Thyroid gland (tissue), 4 donors: Measurements from ENCODE around the gene SH3GLB1. TPM values are rescaled to one million over a fixed set of nuclear protein-coding genes. Genes with fewer than 3 reads are reported as not detected.
"Not testable (repeated sequence)": the region's sequence is repeated elsewhere in the genome, so short reads cannot be mapped to it uniquely, and the experiment has no call there.

Source experiments
- DNase-seq, 2 donors: peaks; one replicate each; pipeline ENCODE4 v3.0.0-alpha.2; 2019
- H3K27ac ChIP-seq, 3 donors: fragments of 200-600 bp; sonication (generic); 1 replicate in 2 of 3; 2 replicates in 1 of 3; pipeline ENCODE4 v1.5.1; 2016 to 2019; ENCODE audit warnings: mild to moderate bottlenecking in 1 of 3, moderate library complexity in 1 of 3
- H3K27me3 ChIP-seq: fragments of 200-600 bp; sonication (generic); one replicate; pipeline ENCODE4 v1.5.1; 2019
- H3K36me3 ChIP-seq, 2 donors: fragments of 200-600 bp; sonication (generic); one replicate each; pipeline ENCODE4 v1.5.1; 2016 to 2019
- H3K4me1 ChIP-seq, 2 donors: fragments of 200-600 bp; sonication (generic); one replicate each; pipeline ENCODE4 v1.5.1; 2017 to 2019
- H3K4me3 ChIP-seq, 3 donors: fragments of 200-600 bp; sonication (generic); replicated peaks in 1 of 3; 1 replicate in 2 of 3; 2 replicates in 1 of 3; pipeline ENCODE4 v1.5.1; 2016; ENCODE audit warnings: mild to moderate bottlenecking in 1 of 3
- H3K9me3 ChIP-seq: fragments of 200-600 bp; sonication (generic); one replicate; pipeline ENCODE4 v1.5.1; 2017
- CTCF ChIP-seq, 6 experiments: fragments of 200-600 bp in 3 of 6; fragments of 450-650 bp in 3 of 6; sonication (generic) in 3 of 6; IDR thresholded peaks; one replicate each; pipeline ENCODE4 v1.5.1; 2016 to 2019; ENCODE audit warnings: antibody characterized with exemption in 6 of 6, mild to moderate bottlenecking in 2 of 6, inconsistent platforms in 1 of 6, moderate library complexity in 1 of 6
- POLR2A ChIP-seq, 2 donors: fragments of 450-650 bp; IDR thresholded peaks; one replicate each; pipeline ENCODE4 v1.6.1; 2017; ENCODE audit warnings: antibody characterized with exemption in 2 of 2, mild to moderate bottlenecking in 2 of 2, moderate library complexity in 1 of 2
- WGBS, 2 donors: methylation state at CpG; one replicate each; pipeline ENCODE4 v1.1.5; 2017; 5-methylcytosine and 5-hydroxymethylcytosine counted together
- intact Hi-C: fragments of 100-400 bp; cut with DNase I; formaldehyde crosslinking; loops from one replicate; pipeline ENCODE4 v1.15.1; 2023
- total RNA-seq, 4 donors: library from RNA; depleted of rRNA; stranded (reverse); fragments of >200 nt; gene quantifications; one replicate each; pipeline ENCODE4 v1.2.3, GENCODE V29; 2016

SH3GLB1 gene
- total RNA-seq, 4 donors from 2014 or later, result 45.1 to 75.6 (median 58.1) TPM

GRCh38 chr1:86695400-86695799 is 9.0 kb upstream of the SH3GLB1 start:
- no peak for TF ChIP-seq POLR2A (IDR thresholded peaks at IDR 0.05)
- no peak for TF ChIP-seq CTCF (IDR thresholded peaks at IDR 0.05)
- 93% methylated on average over 2 of the region's 2 CpGs for WGBS, 2 donors
- Histone ChIP-seq H3K4me3 (no peak overlapping the region), H3K27ac (no peak overlapping the region), H3K27me3 (no peaks in the 10 kb centered on the region), H3K9me3 (no peaks in the 10 kb centered on the region), H3K4me1 (no peaks in the 10 kb centered on the region), H3K36me3 (no peaks in the 10 kb centered on the region)
- DNase-seq, result no peak
- intact Hi-C loops, result no loop called here

DNA sequence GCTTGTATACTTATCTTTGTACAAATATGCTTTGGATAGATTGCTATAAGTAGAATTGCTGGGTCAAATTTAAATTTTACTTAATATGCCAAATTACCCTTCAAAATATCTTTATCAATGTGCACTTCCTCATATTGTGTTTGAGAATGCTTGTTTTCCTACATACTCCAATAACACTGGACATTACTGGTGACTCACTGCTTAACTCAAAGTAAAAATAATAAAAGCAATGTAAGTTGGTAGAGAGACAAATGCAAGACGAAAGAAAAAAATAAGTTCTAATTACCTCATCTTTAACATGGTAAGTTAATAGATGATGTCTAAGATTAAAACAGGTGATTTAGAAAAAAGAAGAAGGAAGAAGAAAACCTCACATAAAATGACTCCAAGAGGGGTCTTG is 7.9 kb upstream of the SH3GLB1 start:
- H3K4me1 ChIP-seq, result no peaks in the 10 kb centered on the region
- TF ChIP-seq CTCF (IDR thresholded peaks at IDR 0.05) (no peak), POLR2A (IDR thresholded peaks at IDR 0.05) (no peak)
- H3K4me3 ChIP-seq, result no peak overlapping the region
- DNase-seq, result no peak
- intact Hi-C loops, result no loop called here
- H3K9me3 ChIP-seq, result no peaks in the 10 kb centered on the region
- WGBS, 2 donors, result 77 to 87% methylated on average over 1 of the region's 1 CpG
- H3K27ac ChIP-seq, result no peak overlapping the region
- H3K36me3 ChIP-seq, result no peaks in the 10 kb centered on the region
- no peaks in the 10 kb centered on the region for H3K27me3 ChIP-seq

GRCh38 chr1:86699186-86699585 is 5.2 kb upstream of the SH3GLB1 start:
- H3K9me3 ChIP-seq, result no peaks in the 10 kb centered on the region
- intact Hi-C loops, result no loop called here
- H3K4me3 ChIP-seq, result no peak overlapping the region
- H3K27ac ChIP-seq, result no peak overlapping the region
- H3K27me3 ChIP-seq, result no peaks in the 10 kb centered on the region
- WGBS, 2 donors, result 82 to 89% methylated on average over 2 of the region's 2 CpGs
- no peak for DNase-seq
- peaks cover 0 to 4% of the 10 kb centered on the region in 2 donors for H3K4me1 ChIP-seq
- no peaks in the 10 kb centered on the region for H3K36me3 ChIP-seq
- TF ChIP-seq CTCF (IDR thresholded peaks at IDR 0.05), result no peak
- TF ChIP-seq POLR2A (IDR thresholded peaks at IDR 0.05), result no peak

GRCh38 chr1:86701731-86702130 is 2.6 kb upstream of the SH3GLB1 start:
- Histone ChIP-seq H3K36me3 (no peaks in the 10 kb centered on the region), H3K9me3 (no peaks in the 10 kb centered on the region), H3K27me3 (no peaks in the 10 kb centered on the region), H3K4me3 (no peak overlapping the region), H3K27ac (no peak overlapping the region), H3K4me1 (peaks cover 8 to 14% of the 10 kb centered on the region in 2 donors)
- intact Hi-C loops, result no loop called here
- DNase-seq, result no peak
- no peak for TF ChIP-seq CTCF (IDR thresholded peaks at IDR 0.05)
- TF ChIP-seq POLR2A (IDR thresholded peaks at IDR 0.05), result no peak
- 58 to 84% methylated on average over 1 of the region's 1 CpG for WGBS, 2 donors

- H3K9me3 ChIP-seq, H3K36me3 ChIP-seq, H3K27ac ChIP-seq, DNase-seq, intact Hi-C loops, H3K4me3 ChIP-seq, H3K27me3 ChIP-seq: not testable (repeated sequence)
- peaks cover 13 to 14% of the 10 kb centered on the region in 2 donors for H3K4me1 ChIP-seq
- WGBS, 2 donors, result 89 to 90% methylated on average over 5 of the region's 5 CpGs
These were observed 1.4 kb upstream of the SH3GLB1 start for GRCh38 chr1:86702954-86703494.
